Measurements from ENCODE around the gene SYNE3.

DNA sequence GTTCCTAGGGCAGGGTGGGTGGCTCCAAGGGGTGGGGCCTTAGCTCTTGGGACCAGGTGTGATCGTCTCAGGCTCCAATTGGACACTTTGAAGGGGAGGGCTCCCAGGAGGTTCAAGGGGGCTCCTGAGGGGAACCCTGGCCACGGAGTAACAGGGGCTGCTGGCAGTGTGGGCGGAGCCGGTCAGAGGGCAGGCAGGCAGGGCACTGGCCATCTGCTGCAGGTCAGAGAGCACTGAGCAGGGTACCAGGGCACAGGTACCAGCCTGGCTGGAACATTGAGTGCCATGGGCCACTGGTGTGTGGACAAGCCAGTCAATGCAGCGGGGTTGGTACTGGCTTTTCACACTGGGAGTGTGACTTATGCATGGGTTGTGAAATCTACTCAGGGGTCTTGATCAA, 32.2 kb downstream of the SYNE3 start:
- TF ChIP-seq, protein P1, sequence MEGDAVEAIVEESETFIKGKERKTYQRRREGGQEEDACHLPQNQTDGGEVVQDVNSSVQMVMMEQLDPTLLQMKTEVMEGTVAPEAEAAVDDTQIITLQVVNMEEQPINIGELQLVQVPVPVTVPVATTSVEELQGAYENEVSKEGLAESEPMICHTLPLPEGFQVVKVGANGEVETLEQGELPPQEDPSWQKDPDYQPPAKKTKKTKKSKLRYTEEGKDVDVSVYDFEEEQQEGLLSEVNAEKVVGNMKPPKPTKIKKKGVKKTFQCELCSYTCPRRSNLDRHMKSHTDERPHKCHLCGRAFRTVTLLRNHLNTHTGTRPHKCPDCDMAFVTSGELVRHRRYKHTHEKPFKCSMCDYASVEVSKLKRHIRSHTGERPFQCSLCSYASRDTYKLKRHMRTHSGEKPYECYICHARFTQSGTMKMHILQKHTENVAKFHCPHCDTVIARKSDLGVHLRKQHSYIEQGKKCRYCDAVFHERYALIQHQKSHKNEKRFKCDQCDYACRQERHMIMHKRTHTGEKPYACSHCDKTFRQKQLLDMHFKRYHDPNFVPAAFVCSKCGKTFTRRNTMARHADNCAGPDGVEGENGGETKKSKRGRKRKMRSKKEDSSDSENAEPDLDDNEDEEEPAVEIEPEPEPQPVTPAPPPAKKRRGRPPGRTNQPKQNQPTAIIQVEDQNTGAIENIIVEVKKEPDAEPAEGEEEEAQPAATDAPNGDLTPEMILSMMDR (conservative IDR thresholded peaks at IDR 0.05) = no peak
- TF ChIP-seq EZH2 (IDR thresholded peaks at IDR 0.05; ENCODE audit: low read depth) = no peak
